Gastroesophageal sphincter (tissue), 3 donors: ENCODE results near the gene SAMD4A.

ENCODE experiments used
- CTCF ChIP-seq, 4 experiments: fragments of 200-600 bp in 2 of 4; fragments of 450-650 bp in 2 of 4; sonication (generic) in 1 of 4; IDR thresholded peaks; one replicate each; pipeline ENCODE4 v1.5.1; 2017 to 2019; ENCODE audit warnings: antibody characterized with exemption in 4 of 4, mild to moderate bottlenecking in 2 of 4, moderate library complexity in 2 of 4
- EP300 ChIP-seq: sonication (generic); formaldehyde crosslinking; IDR thresholded peaks from one replicate; pipeline ENCODE4 v1.6.1; 2017; ENCODE audit warnings: antibody characterized with exemption, mild to moderate bottlenecking
- POLR2A ChIP-seq, 2 donors: fragments of 450-650 bp; IDR thresholded peaks; one replicate each; pipeline ENCODE4 v1.6.1; 2017; ENCODE audit warnings: antibody characterized with exemption in 2 of 2, mild to moderate bottlenecking in 2 of 2, moderate library complexity in 1 of 2
- POLR2AphosphoS5 ChIP-seq: sonication (generic); formaldehyde crosslinking; IDR thresholded peaks from one replicate; pipeline ENCODE4 v1.6.1; 2017; ENCODE audit warnings: antibody characterized with exemption

GRCh38 chr14:54702492-54702891, 135.6 kb downstream of the SAMD4A start:
- TF ChIP-seq EP300 (no peak), POLR2A (IDR thresholded peaks at IDR 0.05) (no peak), CTCF (IDR thresholded peaks at IDR 0.05) (no peak), POLR2AphosphoS5 (no peak)
